Liver (tissue), 9 donors: ENCODE results near the gene EMP1. TPM values are rescaled to one million over a fixed set of nuclear protein-coding genes. Genes with fewer than 3 reads are reported as not detected.

Source experiments
- DNase-seq: peaks from one replicate; pipeline ENCODE4 v3.0.0-alpha.2; 2017; ENCODE audit warnings: low spot score
- H3K27ac ChIP-seq, 2 donors: one replicate each; pipeline ENCODE4 v1.7.0; 2013; ENCODE audit warnings: inconsistent platforms in 2 of 2, low read length in 2 of 2, control low read depth in 1 of 2, low read depth in 1 of 2, mild to moderate bottlenecking in 1 of 2
- H3K27me3 ChIP-seq, 4 donors: one replicate each; pipeline versions ENCODE4 v1.6.1 to v1.7.0; 2013; ENCODE audit warnings: low read length in 3 of 4, inconsistent platforms in 1 of 4, mild to moderate bottlenecking in 1 of 4, moderate library complexity in 1 of 4; ENCODE audit not compliant: control insufficient read depth in 4 of 4, insufficient read depth in 4 of 4
- H3K36me3 ChIP-seq, 4 donors: one replicate each; pipeline versions ENCODE4 v1.6.1 to v1.7.0; 2013; ENCODE audit warnings: low read length in 3 of 4, mild to moderate bottlenecking in 3 of 4, low read depth in 1 of 4, moderate library complexity in 1 of 4; ENCODE audit not compliant: control insufficient read depth in 4 of 4, insufficient read depth in 3 of 4
- H3K4me1 ChIP-seq, 4 donors: one replicate each; pipeline versions ENCODE4 v1.6.1 to v1.7.0; 2013; ENCODE audit warnings: low read length in 3 of 4, mild to moderate bottlenecking in 3 of 4, moderate library complexity in 1 of 4; ENCODE audit not compliant: control insufficient read depth in 4 of 4, insufficient read depth in 4 of 4
- H3K4me3 ChIP-seq, 3 donors: one replicate each; pipeline versions ENCODE4 v1.6.1 to v1.7.0; 2013; ENCODE audit warnings: low read length in 3 of 3, control low read depth in 1 of 3, low read depth in 1 of 3, mild to moderate bottlenecking in 1 of 3
- H3K9ac ChIP-seq, 2 donors: one replicate each; pipeline ENCODE4 v1.7.0; 2013; ENCODE audit warnings: low read length in 2 of 2, mild to moderate bottlenecking in 2 of 2, moderate library complexity in 2 of 2, control low read depth in 1 of 2, low read depth in 1 of 2
- H3K9me3 ChIP-seq, 4 donors: one replicate each; pipeline versions ENCODE4 v1.6.1 to v1.7.0; 2013; ENCODE audit warnings: low read length in 3 of 4; ENCODE audit not compliant: control insufficient read depth in 4 of 4
- EGR1 ChIP-seq, 2 donors: IDR thresholded peaks; 2 replicates each; pipeline ENCODE4 v1.6.1; 2016 to 2018; ENCODE audit warnings: antibody characterized with exemption in 2 of 2, low read depth in 2 of 2
- FOXA1 ChIP-seq: IDR thresholded peaks from 2 replicates; pipeline ENCODE4 v1.6.1; 2016; ENCODE audit warnings: antibody characterized with exemption
- FOXA2 ChIP-seq: IDR thresholded peaks from 2 replicates; pipeline ENCODE4 v1.6.1; 2016; ENCODE audit warnings: antibody characterized with exemption
- GABPA ChIP-seq, 2 donors: IDR thresholded peaks in 1 of 2; conservative IDR thresholded peaks in 1 of 2; 2 replicates each; pipeline ENCODE4 v1.6.1; 2016; ENCODE audit warnings: antibody characterized with exemption in 2 of 2, mild to moderate bottlenecking in 1 of 2, moderate library complexity in 1 of 2
- HNF4A ChIP-seq, 2 donors: conservative IDR thresholded peaks; 2 replicates each; pipeline ENCODE4 v1.6.1; 2016; ENCODE audit warnings: antibody characterized with exemption in 2 of 2, mild to moderate bottlenecking in 2 of 2
- JUND ChIP-seq, 2 donors: IDR thresholded peaks; 2 replicates each; pipeline ENCODE4 v1.6.1; 2016; ENCODE audit warnings: antibody characterized with exemption in 2 of 2
- SP1 ChIP-seq: IDR thresholded peaks from 2 replicates; pipeline ENCODE4 v1.6.1; 2018; ENCODE audit warnings: antibody characterized with exemption, mild to moderate bottlenecking
- TAF1 ChIP-seq: conservative IDR thresholded peaks from 2 replicates; pipeline ENCODE4 v1.6.1; 2016; ENCODE audit warnings: antibody characterized with exemption, mild to moderate bottlenecking
- WGBS: extraction: QIAGEN DNeasy Blood & Tissue Kit; methylation state at CpG from one replicate; pipeline ENCODE4 v1.1.7; 2013; 5-methylcytosine and 5-hydroxymethylcytosine counted together
- polyA plus RNA-seq, 2 donors: library from polyadenylated mRNA; stranded (reverse) in 1 of 2; unstranded in 1 of 2; fragments of 200-250 nt in 1 of 2; fragments of >200 nt in 1 of 2; fragmentation: Nextera tagmentation in 1 of 2; extraction: Ambion mirVana in 1 of 2; gene quantifications; one replicate each; pipeline versions ENCODE4 v1.2.1 to v1.2.3, GENCODE V29; 2013 to 2015
- total RNA-seq, 2 donors: library from RNA; depleted of rRNA; stranded (reverse); fragments of >200 nt; gene quantifications; one replicate each; pipeline ENCODE4 v1.2.3, GENCODE V29; 2014
- TF ChIP-seq, protein P1 (sequence below): IDR thresholded peaks from 2 replicates; pipeline ENCODE4 v1.6.1; 2016; ENCODE audit warnings: antibody characterized with exemption
- TF ChIP-seq, protein P2 (sequence below): IDR thresholded peaks from 2 replicates; pipeline ENCODE4 v1.6.1; 2016; ENCODE audit warnings: antibody characterized with exemption
- TF ChIP-seq, protein P3 (sequence below): IDR thresholded peaks from 2 replicates; pipeline ENCODE4 v1.6.1; 2016; ENCODE audit warnings: antibody characterized with exemption, mild to moderate bottlenecking
- TF ChIP-seq, protein P4 (sequence below): IDR thresholded peaks from 2 replicates; pipeline ENCODE4 v1.6.1; 2016; ENCODE audit warnings: antibody characterized with exemption
- TF ChIP-seq, protein P5 (sequence below): fragments of 150-350 bp; IDR thresholded peaks from 2 replicates; pipeline ENCODE4 v1.5.1; 2017; ENCODE audit warnings: improper control_type of control experiment, low read depth, low read length; ENCODE audit not compliant: missing input control
- donor health status: healthy.
- donor health status: healthy.
- donor health status: healthy.
- donor health status: healthy.
- donor health status: healthy.

EMP1 gene
- total and polyA plus RNA-seq, 4 donors: 1.6 to 5.6 (median 3.6) TPM

DNA sequence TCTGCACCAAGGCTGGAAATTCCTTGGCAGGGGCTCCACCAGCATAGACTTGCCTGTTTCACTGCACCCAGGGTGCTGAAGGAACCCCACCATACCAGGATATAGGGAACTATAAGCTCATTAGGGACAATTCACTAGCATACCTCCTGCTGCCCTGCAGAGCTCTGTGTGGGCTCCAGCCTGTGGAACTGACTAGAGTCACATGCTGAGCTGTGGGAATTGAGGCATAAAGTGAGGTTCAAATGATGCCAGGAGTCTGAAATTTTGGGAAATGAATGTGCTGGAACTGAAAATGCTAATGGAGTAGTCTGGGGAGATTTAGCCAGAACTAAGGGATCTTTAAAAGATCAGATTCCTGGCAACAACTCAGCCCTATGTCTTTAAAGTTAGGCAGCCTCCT is 7.3 kb upstream of the EMP1 start:
- no peak for DNase-seq
- Histone ChIP-seq H3K9me3 (no peaks in the 10 kb centered on the region), H3K9ac (no peak overlapping the region), H3K36me3 (no peaks in the 10 kb centered on the region), H3K27me3 (no peaks in the 10 kb centered on the region), H3K4me3 (no peak overlapping the region), H3K4me1 (peaks cover 0 to 8% (median 0%) of the 10 kb centered on the region in 4 donors), H3K27ac (no peak overlapping the region)
- TF ChIP-seq, protein P1, sequence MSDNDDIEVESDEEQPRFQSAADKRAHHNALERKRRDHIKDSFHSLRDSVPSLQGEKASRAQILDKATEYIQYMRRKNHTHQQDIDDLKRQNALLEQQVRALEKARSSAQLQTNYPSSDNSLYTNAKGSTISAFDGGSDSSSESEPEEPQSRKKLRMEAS: no peak
- TF ChIP-seq GABPA (IDR thresholded peaks at IDR 0.05 in 1 of 2, conservative IDR thresholded peaks at IDR 0.05 in 1 of 2): no peak
- TF ChIP-seq, protein P2, sequence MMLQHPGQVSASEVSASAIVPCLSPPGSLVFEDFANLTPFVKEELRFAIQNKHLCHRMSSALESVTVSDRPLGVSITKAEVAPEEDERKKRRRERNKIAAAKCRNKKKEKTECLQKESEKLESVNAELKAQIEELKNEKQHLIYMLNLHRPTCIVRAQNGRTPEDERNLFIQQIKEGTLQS: no peak
- TF ChIP-seq, protein P3, sequence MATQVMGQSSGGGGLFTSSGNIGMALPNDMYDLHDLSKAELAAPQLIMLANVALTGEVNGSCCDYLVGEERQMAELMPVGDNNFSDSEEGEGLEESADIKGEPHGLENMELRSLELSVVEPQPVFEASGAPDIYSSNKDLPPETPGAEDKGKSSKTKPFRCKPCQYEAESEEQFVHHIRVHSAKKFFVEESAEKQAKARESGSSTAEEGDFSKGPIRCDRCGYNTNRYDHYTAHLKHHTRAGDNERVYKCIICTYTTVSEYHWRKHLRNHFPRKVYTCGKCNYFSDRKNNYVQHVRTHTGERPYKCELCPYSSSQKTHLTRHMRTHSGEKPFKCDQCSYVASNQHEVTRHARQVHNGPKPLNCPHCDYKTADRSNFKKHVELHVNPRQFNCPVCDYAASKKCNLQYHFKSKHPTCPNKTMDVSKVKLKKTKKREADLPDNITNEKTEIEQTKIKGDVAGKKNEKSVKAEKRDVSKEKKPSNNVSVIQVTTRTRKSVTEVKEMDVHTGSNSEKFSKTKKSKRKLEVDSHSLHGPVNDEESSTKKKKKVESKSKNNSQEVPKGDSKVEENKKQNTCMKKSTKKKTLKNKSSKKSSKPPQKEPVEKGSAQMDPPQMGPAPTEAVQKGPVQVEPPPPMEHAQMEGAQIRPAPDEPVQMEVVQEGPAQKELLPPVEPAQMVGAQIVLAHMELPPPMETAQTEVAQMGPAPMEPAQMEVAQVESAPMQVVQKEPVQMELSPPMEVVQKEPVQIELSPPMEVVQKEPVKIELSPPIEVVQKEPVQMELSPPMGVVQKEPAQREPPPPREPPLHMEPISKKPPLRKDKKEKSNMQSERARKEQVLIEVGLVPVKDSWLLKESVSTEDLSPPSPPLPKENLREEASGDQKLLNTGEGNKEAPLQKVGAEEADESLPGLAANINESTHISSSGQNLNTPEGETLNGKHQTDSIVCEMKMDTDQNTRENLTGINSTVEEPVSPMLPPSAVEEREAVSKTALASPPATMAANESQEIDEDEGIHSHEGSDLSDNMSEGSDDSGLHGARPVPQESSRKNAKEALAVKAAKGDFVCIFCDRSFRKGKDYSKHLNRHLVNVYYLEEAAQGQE: no peak
- TF ChIP-seq TAF1: no peak
- no peak for TF ChIP-seq JUND (IDR thresholded peaks at IDR 0.05)
- no peak for TF ChIP-seq FOXA1

DNA sequence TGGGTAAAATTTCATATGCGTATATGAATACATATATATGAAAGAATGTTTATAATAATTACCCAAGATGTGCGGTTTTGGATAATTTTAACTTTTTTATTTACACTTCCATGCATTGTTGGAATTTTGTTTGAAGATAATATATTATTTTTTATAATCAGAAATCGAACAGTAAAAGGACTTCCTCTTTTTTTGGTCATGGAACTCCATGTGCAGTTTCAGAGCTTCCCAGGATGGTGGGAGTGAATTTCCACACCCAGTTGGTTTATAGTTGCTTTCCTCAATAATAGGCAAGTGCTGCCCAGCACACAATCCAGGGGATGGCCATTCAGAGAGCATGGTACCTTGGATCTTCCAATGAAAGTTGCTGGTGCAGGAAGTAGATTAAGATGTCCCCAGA is 6.3 kb upstream of the EMP1 start:
- no peak overlapping the region for H3K9ac ChIP-seq
- WGBS: 73% methylated on average over 3 of the region's 3 CpGs
- no peak for DNase-seq
- no peak overlapping the region for H3K27ac ChIP-seq
- no peaks in the 10 kb centered on the region for H3K36me3 ChIP-seq
- no peak overlapping the region for H3K4me3 ChIP-seq
- TF ChIP-seq, protein P4, sequence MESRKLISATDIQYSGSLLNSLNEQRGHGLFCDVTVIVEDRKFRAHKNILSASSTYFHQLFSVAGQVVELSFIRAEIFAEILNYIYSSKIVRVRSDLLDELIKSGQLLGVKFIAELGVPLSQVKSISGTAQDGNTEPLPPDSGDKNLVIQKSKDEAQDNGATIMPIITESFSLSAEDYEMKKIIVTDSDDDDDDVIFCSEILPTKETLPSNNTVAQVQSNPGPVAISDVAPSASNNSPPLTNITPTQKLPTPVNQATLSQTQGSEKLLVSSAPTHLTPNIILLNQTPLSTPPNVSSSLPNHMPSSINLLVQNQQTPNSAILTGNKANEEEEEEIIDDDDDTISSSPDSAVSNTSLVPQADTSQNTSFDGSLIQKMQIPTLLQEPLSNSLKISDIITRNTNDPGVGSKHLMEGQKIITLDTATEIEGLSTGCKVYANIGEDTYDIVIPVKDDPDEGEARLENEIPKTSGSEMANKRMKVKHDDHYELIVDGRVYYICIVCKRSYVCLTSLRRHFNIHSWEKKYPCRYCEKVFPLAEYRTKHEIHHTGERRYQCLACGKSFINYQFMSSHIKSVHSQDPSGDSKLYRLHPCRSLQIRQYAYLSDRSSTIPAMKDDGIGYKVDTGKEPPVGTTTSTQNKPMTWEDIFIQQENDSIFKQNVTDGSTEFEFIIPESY: no peak
- TF ChIP-seq FOXA2 (no peak), HNF4A (conservative IDR thresholded peaks at IDR 0.05) (no peak), TAF1 (no peak), GABPA (IDR thresholded peaks at IDR 0.05 in 1 of 2, conservative IDR thresholded peaks at IDR 0.05 in 1 of 2) (no peak), SP1 (no peak), EGR1 (IDR thresholded peaks at IDR 0.05; ENCODE audit: low read depth in 2 of 2) (no peak)
- TF ChIP-seq, protein P1: no peak
- TF ChIP-seq, protein P5, sequence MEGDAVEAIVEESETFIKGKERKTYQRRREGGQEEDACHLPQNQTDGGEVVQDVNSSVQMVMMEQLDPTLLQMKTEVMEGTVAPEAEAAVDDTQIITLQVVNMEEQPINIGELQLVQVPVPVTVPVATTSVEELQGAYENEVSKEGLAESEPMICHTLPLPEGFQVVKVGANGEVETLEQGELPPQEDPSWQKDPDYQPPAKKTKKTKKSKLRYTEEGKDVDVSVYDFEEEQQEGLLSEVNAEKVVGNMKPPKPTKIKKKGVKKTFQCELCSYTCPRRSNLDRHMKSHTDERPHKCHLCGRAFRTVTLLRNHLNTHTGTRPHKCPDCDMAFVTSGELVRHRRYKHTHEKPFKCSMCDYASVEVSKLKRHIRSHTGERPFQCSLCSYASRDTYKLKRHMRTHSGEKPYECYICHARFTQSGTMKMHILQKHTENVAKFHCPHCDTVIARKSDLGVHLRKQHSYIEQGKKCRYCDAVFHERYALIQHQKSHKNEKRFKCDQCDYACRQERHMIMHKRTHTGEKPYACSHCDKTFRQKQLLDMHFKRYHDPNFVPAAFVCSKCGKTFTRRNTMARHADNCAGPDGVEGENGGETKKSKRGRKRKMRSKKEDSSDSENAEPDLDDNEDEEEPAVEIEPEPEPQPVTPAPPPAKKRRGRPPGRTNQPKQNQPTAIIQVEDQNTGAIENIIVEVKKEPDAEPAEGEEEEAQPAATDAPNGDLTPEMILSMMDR: no peak
- H3K27me3 ChIP-seq: no peaks in the 10 kb centered on the region
- no peaks in the 10 kb centered on the region for H3K9me3 ChIP-seq
- H3K4me1 ChIP-seq: peaks cover 0 to 8% (median 0%) of the 10 kb centered on the region in 4 donors
